ENCODE measurements around the gene SLC6A8. TPM values are rescaled to one million over a fixed set of nuclear protein-coding genes. Genes with fewer than 3 reads are reported as not detected.
"Not testable (repeated sequence)": the region's sequence is repeated elsewhere in the genome, so short reads cannot be mapped to it uniquely, and the experiment has no call there.

Gene SLC6A8
- total RNA-seq, 1 donor from 2014 or later, result 165 TPM

DNA sequence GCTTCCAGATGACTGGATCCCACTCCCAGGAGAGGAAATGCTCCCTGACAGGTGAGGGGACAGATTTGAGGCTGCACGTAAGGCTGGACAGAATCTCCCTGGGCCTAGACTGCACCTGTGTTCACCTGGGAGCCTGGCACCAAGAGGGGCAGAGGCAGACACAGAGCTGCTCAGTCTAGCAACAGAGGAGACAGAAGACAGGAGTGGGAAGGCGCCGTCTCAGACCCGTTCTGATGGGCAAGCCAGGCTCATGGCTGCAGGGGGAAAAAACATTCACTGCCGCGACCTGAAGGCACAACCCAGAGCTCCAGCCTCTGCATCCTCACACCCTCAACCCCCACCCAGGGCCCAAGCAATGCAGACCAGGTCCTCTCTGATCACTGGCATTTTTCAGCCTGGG lies 19.7 kb downstream of the SLC6A8 start:
- no peak for DNase-seq (ENCODE audit: low spot score)

DNA sequence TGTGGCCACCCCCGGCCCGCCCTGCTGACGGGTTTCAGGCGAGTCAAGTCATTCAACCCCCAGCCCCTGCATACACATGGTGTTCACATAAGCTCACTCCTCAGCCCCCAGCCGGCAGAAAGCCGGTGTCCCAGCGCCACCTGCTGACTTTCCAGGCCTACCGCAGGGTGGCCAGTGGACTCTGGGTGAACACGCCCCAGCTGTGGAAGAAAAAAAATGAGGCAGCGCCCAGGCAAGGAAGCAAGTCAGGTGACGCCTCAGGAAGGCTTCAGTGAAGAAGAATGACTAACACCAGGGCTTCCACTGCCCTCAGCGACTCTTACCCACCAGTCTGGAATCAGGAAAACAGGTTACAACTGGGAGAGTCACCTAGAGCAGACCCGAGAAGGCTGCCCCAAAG lies 20.7 kb downstream of the SLC6A8 start:
- DNase-seq (ENCODE audit: low spot score), result peak; percentile 79

DNA sequence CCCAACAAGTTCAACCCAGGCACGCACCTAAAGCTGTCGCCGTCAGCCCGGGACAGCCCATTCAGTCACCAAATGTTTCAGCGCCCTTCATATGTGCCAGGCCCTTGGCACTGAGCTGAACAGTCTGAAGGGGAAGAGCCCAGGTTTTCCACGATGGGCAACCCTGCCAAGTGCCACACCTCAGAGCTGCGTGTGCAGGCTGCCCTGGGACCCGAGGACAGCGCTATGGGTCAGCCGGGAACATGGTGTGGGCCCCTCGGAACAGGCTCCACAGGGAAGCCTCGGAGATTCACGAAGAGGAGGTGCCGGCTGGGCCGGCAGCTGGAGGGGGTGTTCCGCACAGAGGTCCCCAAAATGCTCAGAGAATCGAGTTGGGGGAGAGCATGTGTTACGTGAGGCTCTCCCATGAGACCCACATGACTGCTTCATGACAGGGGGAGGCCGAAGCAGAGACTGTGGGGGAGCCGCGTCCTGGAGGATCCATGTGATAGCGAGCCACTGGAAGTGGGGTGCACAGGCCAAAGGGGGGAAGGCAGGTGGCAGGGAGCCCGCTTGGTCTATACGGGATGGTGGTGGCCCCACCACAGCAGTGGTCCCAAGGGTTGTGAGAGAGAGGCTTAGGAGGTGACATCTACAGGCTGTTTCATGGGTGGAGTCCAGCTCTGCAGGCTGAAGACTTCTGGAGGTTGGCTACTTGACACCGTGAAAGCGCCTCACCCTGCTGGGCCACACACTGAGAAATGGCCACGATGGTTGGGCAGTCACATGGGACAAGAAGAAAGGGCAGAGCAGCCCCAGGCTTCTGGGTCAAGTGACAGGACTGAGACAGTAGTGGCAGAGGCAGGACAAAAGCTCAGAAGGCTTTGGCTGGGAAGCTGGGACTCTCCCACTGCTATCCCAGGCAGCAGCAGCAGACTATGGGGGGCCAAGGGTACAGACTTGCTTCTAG lies 22.3 kb downstream of the SLC6A8 start:
- DNase-seq (ENCODE audit: low spot score), result no peak

DNA sequence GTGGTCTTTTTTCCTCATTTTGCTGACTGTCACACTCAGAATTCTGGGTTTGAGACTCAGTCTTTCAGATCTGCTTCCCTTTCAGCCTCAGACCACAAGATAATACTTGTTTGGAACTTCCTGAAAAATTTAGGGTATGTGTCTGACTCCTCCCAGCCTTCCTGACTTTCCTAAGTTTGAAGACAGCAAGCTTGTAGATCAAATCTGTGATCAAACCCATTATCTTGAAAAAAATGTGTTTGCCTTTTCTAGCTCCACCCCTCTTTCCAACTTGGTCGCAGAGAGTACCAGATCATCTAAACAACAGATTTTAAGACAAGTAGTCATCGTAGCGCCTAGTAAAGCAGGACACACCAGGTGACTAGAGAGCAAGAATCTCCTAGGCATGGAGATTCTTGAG lies 26.5 kb downstream of the SLC6A8 start:
- DNase-seq (ENCODE audit: low spot score), result no peak

DNA sequence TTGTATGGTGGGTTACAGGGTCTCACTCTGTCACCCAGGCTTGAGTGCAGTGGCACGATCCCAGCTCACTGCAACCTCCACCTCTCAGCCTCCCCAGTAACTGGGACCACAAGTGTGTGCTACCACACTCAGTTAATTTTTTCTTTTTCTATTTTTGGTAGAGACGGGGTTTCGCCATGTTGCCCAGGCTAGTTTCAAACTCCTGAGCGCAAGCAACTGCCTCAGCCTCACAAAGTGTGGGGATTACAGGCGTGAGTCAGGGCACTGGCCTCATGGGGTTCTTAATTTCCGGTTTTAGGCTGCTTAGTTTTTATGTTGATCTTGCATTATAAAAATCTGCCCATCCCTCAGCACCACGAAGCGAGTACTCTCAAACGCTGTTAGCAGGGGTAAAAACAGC lies 29.7 kb downstream of the SLC6A8 start:
- no peak for DNase-seq (ENCODE audit: low spot score)

DNA sequence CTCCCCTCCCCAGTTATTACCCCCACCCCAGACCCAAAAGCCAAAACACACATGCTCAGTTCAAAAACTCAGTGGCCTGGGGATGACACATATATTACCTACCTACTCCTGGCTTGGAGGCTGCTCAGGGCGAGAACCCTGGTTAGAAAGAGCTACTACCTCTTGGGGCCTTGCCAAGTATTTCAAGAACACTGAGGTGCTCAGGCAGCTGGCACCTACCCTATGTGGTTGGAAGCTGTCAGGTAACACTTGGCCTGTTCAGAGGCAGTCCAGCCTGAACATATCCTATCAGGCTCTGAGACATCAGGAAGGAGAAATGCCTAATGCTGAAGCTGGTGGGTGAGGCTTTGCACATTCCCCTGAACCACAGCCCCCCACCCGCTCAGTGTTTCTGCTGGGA lies 31.5 kb downstream of the SLC6A8 start:
- DNase-seq (ENCODE audit: low spot score), result no peak

DNA sequence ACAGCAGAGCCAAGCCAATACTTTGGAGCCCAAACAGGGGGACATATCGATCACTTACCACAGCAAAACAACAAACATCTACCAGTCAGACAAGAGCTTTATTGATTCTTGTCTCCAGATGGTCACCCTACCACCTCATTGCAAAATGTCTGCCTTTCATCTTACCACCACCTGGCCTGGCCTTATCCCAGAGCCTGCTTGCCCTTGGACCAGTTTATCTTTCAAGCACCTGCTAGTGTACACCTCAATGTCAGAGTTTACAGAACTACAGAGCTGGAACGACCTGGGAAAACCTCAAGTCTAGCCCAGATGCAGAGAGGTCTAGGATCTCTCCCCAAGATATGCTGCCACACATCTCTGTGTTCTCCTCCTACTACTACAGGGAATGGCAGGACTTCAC lies 32.0 kb downstream of the SLC6A8 start:
- DNase-seq (ENCODE audit: low spot score), result no peak

DNA sequence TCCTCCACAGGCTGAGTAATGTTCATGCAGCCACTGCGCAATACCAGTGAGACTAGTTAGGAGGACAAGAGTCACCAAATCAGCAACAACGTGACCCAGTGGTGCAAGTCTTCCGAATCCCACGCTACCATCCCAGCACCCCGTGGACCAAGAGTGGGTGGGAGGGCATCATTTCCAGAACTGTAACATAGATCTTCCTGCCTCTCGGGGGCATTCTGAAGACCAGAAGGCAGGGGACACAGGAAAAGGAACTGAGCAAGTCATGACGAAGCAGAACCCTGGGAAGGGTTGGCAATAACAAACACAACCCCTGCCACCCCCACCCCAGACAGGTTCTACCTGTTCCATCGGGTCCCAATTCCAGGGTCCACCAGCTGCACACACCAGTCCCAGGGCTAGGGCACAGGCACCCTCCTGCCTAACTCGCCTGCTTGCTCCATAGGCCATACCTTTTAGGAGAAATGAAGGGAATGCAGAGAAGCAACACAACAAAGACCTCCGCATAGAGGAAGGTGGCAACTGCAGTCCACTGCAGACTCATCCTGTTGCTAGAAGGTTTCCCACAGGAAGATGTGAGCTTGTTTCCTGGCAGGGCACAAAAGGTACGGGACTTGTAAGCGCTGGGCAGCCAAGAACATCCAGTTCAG lies 35.1 kb downstream of the SLC6A8 start:
- no peak for DNase-seq (ENCODE audit: low spot score)

DNA sequence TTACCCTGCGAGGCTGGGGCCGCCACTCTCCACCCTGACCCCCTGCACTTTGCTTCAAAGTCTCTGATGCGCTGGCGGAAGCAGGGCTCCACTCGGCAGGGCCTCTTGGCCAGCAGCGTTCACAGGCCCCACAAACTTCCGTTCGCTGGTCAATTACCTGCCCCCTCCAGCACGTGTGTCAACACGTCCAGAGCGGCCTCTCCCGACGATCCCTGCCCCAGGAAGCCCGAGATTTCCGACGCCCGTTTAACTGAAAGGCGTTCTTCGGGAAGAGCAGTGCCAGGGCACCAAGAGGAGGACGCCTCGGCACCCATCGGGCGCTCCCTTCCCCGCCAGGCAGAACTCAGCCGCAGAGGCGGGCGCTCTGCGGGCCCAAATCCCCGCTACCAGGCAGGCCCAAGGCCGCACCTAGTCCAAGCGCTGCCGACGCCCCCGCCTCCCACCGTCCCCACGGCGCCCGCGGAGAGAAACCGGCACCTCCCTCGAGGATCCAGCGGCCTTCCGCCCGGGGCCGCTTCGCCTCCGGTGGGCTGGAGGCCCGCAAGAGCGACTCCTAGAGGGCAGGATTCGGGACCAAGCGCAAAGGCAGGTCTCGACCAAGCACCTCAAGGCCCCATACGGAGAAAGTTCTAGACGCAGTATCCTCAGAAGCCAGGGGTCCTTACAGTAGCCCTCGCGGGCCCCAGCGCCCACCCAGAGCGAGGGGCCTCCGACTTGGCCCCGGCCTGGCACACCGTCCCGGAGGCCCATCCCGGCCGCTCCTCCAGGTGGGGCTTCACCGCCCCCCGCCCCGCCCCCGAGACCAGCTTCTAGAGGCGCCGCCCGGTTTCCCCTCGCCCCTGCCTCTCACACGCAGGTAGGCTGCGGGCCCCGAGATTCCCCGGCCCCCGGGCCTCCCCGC lies 35.9 kb downstream of the SLC6A8 start:
- DNase-seq (ENCODE audit: low spot score), result no peak

DNA sequence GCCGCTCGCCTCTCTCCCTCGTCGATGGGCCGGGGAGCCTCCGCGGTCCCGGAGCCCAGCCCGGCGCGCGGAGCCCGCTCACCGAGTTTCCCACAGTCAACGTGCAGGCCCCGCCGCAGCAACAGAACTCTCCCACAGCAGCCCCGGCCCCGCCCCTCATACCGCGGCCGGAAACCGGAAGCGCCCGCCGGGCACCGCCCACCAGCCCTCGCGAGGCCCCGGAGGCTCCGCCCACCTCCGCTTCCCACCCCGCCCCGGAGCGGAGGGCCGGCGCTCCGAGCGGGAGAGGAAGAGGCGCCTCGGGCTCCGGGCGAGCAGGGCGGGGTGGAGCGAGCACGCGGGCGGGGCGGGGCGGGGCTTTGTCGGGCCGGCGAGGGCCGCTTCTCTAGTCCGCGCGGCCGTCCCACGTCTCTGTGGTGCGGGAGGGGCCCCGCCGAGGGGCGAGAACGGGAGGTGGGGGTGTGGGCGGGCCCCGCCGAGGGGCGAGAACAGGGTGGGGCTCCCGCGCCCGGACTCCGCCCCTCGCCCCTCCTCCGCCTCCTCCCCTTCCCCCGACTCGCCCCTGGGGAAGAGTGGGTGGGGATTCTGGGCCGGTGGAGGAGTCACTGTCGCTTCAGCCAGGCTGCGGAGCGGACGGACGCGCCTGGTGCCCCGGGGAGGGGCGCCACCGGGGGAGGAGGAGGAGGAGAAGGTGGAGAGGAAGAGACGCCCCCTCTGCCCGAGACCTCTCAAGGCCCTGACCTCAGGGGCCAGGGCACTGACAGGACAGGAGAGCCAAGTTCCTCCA lies 36.7 kb downstream of the SLC6A8 start, which contains the start of the genes ABCD1 and BCAP31:
Gene ABCD1, plus strand, starts transcription at position 605 of the 787 bp plus-strand sequence. CDS start 411 bp downstream, outside the sequence.
Gene BCAP31, minus strand, starts transcription at position 136 of the 787 bp plus-strand sequence. CDS start 1,143 bp downstream, outside the sequence.
- peak; percentile 88 for DNase-seq (ENCODE audit: low spot score)

DNA sequence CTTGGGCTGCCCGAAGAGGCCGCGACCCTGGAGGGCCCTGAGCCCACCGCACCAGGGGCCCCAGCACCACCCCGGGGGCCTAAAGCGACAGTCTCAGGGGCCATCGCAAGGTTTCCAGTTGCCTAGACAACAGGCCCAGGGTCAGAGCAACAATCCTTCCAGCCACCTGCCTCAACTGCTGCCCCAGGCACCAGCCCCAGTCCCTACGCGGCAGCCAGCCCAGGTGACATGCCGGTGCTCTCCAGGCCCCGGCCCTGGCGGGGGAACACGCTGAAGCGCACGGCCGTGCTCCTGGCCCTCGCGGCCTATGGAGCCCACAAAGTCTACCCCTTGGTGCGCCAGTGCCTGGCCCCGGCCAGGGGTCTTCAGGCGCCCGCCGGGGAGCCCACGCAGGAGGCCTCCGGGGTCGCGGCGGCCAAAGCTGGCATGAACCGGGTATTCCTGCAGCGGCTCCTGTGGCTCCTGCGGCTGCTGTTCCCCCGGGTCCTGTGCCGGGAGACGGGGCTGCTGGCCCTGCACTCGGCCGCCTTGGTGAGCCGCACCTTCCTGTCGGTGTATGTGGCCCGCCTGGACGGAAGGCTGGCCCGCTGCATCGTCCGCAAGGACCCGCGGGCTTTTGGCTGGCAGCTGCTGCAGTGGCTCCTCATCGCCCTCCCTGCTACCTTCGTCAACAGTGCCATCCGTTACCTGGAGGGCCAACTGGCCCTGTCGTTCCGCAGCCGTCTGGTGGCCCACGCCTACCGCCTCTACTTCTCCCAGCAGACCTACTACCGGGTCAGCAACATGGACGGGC lies 37.5 kb downstream of the SLC6A8 start:
- DNase-seq (ENCODE audit: low spot score), result no peak

DNA sequence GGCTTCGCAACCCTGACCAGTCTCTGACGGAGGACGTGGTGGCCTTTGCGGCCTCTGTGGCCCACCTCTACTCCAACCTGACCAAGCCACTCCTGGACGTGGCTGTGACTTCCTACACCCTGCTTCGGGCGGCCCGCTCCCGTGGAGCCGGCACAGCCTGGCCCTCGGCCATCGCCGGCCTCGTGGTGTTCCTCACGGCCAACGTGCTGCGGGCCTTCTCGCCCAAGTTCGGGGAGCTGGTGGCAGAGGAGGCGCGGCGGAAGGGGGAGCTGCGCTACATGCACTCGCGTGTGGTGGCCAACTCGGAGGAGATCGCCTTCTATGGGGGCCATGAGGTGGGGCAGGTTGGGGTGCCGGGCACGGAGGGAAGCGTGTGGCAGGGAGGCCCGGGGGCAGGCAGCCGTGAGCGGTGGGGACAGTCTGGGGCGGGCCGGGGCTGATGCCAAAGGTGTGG lies 38.1 kb downstream of the SLC6A8 start:
- DNase-seq (ENCODE audit: low spot score), result no peak

DNA sequence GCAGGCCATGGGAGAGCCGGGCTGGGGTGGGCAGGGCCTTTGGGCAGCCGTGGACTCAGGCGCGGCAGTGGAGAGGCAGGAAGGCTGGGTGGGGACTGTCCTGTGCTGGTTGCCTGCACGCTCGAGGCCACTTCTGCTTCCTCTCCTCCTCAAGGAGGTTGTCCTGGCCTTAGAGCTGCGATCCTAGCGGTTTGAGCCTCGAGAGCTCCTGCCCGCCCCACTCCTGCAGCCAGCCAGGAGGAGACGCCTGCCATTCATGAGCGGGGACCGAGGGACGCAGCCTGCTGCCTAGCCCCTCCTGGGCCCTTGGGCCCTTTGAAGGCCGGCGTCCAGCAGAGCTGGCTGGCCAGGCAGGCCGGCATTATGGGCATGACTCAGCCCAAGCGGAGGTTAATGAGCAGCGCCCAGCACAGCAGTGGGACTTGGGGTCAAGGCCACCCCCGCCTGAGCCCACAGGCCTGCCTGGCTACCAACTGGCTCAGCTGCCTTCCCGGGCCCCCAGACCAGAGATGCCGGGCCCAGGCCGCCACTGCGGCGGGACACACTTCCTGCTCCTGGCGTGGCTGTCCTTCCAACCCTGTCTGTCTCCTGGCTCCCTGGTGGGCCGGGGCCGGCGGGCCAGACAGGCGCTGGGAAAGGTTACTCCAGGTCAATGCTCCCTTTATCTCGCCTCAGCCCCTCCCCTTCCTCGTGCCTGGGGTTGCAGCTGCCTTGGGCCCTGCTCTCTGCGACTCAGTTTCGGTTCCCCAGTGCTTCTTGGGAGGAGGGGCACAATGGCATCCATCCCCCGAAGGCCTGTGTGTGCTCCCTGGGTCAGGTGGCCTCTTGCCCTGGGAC lies 38.8 kb downstream of the SLC6A8 start:
- peak; percentile 41 for DNase-seq (ENCODE audit: low spot score)

DNA sequence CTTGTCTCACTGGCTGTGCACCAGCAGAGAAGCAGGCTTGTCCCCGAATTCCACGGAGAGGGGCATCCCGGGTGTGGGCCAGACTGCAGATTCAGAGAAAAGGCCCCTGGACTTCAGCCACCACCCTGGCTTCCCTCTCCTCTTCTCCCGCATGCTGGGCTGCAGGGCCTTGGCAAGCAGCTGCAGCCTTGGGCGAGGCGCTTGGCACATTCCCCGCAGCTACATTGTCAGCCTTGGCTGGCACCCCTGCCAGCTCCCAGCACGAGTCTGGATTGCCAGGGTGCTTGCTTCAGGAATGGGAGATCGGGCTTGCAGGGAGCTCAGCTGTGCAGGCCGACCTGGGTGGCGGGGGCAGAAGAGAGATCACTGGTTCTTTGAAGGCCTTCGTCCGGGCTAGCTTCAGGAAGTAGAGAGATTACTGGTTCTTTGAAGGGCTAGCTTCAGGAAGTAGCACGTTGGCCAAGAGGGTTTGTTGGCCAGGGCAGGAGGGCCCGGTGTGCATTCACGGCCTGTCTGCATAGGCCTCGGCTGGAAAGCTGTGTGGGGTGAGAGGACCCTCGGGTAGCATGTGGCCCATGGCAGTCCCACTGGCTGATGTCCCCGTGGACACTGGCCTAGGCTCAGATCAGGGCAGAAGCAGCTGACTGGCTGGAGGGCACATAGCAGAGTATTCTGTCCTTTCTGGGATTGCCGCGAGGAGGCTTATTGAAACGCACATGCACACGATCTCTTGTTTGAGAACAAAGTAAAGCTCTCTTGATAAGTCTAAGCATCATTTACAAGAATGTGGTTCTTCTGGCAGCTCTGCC lies 39.6 kb downstream of the SLC6A8 start:
- peak; percentile 64 for DNase-seq (ENCODE audit: low spot score)

DNA sequence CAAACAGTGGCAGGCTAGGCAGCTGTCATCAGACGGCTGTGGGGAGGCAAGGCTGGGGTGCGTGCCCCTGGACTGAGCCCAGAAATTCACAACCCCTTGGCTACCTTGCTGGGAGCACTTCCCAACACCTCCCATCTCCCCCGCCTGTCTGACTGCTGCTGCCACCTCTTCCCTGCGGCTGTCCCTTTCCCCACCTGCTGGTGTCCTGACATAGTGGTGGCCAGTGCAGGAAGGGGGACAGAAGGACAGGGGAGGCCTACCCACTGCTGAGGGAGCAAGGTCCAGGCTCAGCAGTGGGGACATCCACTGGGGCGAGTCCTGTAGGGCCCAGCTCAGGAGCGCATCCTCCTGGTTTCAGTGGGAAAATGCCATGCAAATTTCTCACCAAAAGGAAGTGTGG lies 40.4 kb downstream of the SLC6A8 start:
- no peak for DNase-seq (ENCODE audit: low spot score)

DNA sequence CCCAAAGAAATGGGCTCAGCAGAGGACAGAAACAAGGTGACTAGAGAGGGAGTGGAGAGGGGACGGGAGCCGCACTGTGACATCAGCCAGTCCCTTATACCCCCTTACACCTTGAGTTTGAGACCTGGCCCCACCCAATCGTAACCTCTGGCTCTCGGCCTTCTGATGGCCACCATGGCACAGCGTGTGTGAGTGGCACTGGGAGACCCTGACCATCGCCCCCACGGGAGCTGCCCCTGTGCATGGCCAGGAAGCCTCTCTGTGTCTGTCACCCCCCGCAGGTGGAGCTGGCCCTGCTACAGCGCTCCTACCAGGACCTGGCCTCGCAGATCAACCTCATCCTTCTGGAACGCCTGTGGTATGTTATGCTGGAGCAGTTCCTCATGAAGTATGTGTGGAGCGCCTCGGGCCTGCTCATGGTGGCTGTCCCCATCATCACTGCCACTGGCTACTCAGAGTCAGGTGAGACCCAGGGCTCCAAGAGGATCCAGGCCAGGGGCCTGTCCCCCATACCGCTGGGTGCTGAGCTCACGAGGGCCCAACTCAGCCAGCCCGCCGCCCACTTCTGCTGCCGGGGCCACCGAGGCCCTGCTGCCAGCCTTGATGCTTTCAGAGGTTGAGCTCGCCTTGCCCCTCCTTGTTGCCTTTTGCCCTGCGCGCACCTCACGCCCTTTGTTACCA lies 41.4 kb downstream of the SLC6A8 start:
- DNase-seq (ENCODE audit: low spot score), result no peak

DNA sequence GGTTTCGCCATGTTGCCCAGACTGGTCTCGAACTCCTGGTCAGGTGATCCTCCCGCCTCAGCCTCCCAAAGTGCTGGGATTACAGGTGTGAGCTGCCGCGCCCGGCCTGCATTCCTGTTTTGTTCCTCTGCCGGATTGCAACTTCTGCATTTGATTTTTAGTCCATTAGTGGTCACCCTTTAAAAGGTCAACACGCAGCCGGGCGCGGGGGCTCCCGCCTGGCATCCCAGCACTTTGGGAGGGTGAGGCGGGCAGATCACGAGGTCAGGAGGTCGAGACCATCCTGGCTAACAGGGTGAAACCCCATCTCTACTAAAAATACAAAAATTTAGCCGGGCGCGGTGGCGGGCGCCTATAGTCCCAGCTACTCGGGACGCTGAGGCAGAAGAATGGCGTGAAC lies 42.4 kb downstream of the SLC6A8 start:
- not testable (repeated sequence) for DNase-seq (ENCODE audit: low spot score)
